Left colon (tissue), 2 donors: ENCODE data around the gene CNTN5. TPM values are rescaled to one million over a fixed set of nuclear protein-coding genes. Genes with fewer than 3 reads are reported as not detected.

Experiments
- ATAC-seq: fragments of 200-7000 bp; cut with Tn5 transposase; one replicate; pipeline ENCODE4 v1.9.1; 2020; ENCODE audit warnings: mild to moderate bottlenecking, moderate library complexity
- DNase-seq, 2 donors: peaks; one replicate each; pipeline ENCODE4 v3.0.0-alpha.2; 2020
- intact Hi-C, 2 donors: fragments of 100-400 bp; cut with DNase I in 1 of 2; cut with micrococcal nuclease in 1 of 2; formaldehyde crosslinking; loops; one replicate each; pipeline versions ENCODE4 v1.11.2 to v1.14.0; 2022; cut with DNase I, micrococcal nuclease
- total RNA-seq, 2 donors: library from RNA; stranded (reverse); fragmentation: NEBNext Ultra II Directional; extraction: Animal tissue kit (Norgen Biotek cat#: 25700); gene quantifications; one replicate each; pipeline ENCODE4 v1.2.1, GENCODE V29; 2021
- donor health status: DM: no; HTN: no; CAD: no.
- donor health status: DM: yes; HTN: yes; CAD: no.

The CNTN5 gene
- total RNA-seq, 2 donors from 2014 or later: not detected

DNA sequence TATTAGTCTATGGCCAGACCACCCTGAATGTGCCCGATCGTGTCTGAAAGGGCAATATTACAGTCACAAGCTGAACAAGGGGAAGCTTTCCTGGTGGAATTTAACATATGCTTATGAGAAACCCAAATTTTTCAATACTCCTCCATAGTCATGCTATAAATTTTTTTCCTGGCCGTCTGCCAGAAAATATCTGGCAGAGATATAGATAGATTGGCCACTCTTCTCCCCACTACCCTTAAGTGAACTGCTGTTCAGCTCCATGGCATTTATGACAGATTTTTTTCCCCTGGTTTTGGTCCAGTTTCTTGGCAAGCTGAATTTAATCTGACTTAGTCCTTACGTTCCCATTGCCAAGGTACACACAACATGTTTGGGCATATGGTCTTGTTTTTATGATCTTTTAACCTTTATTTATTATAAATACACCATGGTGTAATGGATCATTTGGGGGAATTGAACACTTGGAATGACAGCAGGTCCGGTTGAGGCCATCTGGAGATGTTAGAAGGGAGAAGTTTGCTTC, 328.5 kb downstream of the CNTN5 start:
- intact Hi-C loops: no loop called here
- ATAC-seq (no peak), DNase-seq (no peak)

DNA sequence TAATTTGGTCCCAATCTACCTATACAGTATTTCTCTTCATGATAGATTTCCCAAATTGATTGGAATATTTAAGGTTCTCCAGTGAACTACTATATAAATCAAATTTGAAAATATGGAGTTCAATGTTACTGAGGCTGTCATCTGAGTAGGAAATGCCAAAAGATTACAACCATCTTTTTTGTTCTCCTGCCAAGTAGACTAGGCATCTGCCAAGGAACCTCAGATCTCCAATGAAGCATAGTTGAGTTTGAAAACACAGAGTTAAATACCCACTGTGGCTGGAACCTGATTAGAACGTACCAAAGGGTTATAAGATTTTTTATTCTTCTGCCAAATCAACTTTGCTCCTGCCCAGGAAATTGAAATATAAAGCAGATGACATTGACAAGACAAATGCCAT, 330.9 kb downstream of the CNTN5 start:
- DNase-seq (no peak), ATAC-seq (no peak)
- intact Hi-C loops: no loop called here

DNA sequence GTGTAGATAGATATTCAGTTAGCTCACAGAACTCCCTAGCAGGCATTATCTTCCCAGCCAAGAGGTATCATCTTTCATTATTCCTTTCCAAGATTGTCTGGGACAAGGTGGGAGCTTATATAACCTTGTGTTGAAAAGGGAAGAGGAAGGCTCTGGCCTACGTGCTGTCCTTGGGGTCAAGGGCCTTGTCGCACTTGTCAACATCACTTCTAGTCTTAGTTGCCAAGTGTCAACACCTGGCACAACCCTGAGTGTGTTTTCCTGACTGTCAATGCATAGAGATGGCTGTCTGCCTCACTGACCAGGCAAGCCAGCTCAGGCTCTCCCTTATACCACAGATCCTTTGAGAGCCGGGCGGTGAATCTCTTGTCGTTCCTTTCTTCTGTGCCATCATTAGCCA, 331.9 kb downstream of the CNTN5 start:
- ATAC-seq (no peak), DNase-seq (no peak)
- intact Hi-C loops: no loop called here

- DNase-seq (no peak), ATAC-seq (no peak)
- intact Hi-C loops: no loop called here
Observed at GRCh38 chr11:99366546-99366945, 345.8 kb downstream of the CNTN5 start.

- DNase-seq (no peak), ATAC-seq (no peak)
- intact Hi-C loops: no loop called here
Observed at GRCh38 chr11:99368583-99368982, 347.8 kb downstream of the CNTN5 start.

GRCh38 chr11:99370549-99371216, 349.9 kb downstream of the CNTN5 start:
- ATAC-seq: no peak
- intact Hi-C loops: no loop called here
- no peak for DNase-seq

DNA sequence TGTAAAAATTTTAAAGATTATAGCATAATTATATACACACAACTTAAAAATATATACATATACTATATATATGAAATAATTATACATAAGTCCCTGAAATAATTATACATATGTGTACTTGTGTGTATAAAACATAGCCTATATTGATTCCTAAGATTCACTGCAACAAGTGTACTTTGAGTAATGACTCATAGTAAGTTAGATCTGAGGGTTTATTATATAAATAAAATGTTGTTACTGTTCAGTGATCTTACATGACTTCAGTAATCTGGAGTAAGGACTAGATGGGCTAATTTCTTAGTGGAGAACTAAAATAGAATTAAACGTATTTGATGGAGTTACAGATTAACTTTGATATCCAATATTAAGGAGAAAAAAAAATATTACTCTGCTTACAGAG, 350.5 kb downstream of the CNTN5 start:
- DNase-seq (no peak), ATAC-seq (no peak)
- intact Hi-C loops: no loop called here

DNA sequence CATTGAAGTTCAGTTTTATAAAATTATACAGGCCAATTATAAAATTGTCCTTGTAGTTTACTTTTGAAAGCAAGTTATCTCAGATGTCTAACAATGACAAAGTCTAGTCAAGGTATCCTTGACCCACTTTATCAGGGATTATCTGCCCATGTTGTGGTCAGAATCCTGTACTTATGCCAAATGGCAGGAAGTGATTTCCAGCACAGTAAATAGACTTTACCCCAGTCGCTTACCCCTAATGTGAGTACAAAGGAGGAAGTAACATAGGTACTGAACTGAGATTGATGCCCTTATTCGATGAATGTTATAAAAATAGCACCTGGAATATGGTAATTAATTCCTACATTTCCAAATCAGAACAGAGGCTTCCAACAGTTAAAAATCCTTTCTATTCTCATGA, 355.7 kb downstream of the CNTN5 start:
- DNase-seq: no peak
- ATAC-seq: no peak
- intact Hi-C loops: no loop called here

DNA sequence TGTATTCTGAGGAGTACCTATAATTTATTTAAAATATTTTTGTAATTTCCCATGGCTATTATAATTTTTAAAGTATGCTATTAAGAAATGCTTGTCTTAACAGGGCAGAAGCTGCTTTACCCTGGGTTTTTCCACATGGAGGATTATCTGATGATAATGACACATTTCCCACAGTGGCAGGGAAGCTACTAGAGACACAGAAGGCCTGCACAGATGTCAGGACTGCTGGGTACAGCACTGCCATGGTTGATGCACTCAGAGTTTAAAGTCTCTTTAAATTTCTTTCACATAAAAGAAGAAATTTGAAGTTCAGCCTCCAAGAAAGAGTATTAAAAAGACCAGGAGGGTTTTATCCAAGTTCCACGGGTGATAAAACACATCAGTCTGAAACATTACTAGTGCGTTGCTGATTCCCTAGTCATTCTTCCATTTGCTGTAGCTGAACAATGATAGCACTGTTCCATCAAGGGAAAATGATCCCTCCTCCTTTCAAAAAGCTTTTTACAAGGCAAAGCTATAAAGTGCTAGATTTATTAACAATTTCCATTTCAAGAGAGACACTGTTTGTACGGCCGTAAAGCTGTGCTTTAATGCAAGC, 363.0 kb downstream of the CNTN5 start:
- no peak for DNase-seq
- intact Hi-C loops: no loop called here
- no peak for ATAC-seq

DNA sequence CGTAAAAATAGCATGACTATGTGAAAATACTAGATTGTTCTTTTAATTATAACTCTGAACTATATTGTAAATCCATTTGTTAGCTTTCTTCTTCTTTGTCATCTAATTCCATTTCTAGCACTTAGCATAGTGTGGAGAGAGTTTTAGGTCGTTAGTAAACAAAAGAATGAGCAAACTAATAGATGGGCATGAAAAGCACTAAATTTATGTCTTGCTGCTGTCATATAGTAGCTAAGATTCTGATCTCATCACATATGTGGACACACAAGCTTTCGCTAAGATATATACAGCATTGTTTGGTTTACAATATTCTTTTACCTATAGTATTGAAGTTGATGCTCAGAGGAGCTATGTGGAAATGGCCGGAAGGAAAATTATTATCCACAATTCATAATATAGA, 370.5 kb downstream of the CNTN5 start:
- ATAC-seq: no peak
- DNase-seq: no peak
- intact Hi-C loops: no loop called here

- intact Hi-C loops: no loop called here
- ATAC-seq (no peak), DNase-seq (no peak)
Observed at GRCh38 chr11:99406345-99406744, 385.6 kb downstream of the CNTN5 start.

- intact Hi-C loops: no loop called here
- DNase-seq: no peak
- ATAC-seq: no peak
Observed at GRCh38 chr11:99410636-99411035, 389.9 kb downstream of the CNTN5 start.

DNA sequence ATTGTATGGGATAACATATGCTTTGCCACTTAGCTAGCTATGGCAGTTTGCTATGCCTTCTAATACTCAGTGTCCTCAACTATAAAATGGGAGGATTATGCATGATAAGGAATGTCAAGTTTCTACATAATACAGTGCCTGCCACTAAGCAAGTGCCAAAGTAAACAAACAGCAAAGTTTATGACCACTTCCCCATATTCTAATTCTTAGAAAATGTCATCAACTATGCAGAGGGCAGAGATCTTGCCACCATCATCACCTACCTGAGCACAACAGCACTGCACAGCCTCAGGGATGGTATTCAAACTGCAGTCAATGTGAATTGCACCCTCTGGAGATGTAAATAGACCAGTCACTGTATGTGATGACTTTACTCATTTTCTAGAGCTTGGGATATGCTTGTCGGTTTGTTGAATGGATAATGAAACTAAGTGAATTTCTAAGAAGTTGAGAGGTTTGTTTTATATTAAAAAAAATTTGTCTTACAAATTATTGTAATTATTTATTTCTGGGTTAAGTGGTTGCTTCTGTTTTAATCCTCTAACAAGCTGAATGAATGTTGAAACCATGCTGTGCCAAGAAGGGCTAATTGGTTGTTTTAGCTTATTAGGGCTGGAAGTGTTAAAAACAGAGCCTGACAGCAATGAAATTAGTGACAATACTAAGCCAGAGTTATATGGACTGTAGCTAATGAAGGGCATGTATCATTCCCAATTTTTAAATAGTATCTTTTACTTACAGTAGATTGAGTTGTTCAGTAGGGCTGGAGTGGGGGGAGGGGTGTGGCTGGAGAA, 398.4 kb downstream of the CNTN5 start:
- no peak for DNase-seq
- ATAC-seq: peak; percentile 54
- intact Hi-C loops: no loop called here

- intact Hi-C loops: no loop called here
- no peak for ATAC-seq
- no peak for DNase-seq
Observed at GRCh38 chr11:99419991-99420390, 399.2 kb downstream of the CNTN5 start.

DNA sequence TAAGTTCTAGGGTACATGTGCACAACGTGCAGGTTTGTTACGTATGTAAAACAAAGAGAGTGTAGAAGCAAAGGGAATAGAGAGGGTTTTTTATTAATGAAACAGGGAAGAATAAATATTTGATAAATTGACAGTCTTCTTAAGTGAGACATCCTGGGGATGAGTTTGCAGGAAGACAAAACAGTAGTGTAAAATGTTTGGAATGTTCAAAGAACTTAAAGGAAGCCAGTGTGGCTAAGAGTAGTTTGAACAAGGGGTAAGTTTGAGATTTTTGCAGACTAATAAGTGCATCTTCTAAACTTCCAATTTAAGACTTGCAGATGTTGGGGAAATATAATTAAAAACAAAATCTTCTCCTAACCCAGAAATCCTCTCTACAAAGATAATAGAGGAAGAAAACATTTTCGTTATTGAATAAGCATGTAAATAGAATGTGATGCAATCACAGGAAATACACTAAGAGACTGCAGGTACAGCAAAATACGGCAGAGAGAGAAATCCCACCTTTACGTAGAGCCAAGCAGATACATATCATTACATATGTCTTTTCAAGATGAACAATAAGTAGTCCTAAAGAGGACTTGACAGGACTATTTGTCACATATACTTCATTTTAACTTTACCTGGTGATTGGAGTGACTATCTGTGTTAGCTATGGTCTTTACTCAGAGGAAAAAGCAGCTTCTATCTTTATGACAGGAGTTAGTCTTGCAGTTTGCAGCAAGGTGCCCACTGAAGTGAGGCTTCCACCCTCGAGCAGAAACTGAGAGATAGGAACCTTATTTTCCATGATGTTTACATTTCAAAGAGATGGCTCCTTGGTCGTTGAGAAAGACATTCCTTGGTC, 402.1 kb downstream of the CNTN5 start:
- ATAC-seq (no peak), DNase-seq (no peak)
- intact Hi-C loops: no loop called here

DNA sequence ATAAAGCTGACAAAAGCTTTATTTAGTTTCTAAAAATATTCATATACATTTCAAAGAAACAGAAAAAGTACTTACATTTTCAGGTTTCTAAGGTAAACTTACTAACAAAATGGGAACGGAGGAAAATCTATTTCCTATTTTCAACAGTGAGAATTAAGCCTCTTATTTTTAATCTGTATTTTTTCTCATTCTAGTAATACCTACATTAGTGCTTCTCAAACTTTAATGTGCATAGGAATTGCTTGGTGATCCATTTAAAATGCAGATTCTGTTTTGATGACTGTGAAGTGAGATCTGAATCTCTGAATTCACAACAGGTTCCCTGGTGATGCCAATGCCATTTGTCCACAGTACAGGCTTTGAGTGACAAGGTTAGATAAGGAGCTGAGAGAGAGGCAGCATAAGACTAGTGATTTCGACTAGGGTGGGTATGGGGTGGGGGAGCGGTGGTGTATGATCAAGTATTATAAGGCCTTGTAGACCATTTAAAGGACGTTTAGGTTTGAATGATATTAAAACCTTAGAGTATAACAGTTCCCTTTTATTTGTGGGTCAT, 402.8 kb downstream of the CNTN5 start:
- no peak for DNase-seq
- intact Hi-C loops: no loop called here
- ATAC-seq: no peak

DNA sequence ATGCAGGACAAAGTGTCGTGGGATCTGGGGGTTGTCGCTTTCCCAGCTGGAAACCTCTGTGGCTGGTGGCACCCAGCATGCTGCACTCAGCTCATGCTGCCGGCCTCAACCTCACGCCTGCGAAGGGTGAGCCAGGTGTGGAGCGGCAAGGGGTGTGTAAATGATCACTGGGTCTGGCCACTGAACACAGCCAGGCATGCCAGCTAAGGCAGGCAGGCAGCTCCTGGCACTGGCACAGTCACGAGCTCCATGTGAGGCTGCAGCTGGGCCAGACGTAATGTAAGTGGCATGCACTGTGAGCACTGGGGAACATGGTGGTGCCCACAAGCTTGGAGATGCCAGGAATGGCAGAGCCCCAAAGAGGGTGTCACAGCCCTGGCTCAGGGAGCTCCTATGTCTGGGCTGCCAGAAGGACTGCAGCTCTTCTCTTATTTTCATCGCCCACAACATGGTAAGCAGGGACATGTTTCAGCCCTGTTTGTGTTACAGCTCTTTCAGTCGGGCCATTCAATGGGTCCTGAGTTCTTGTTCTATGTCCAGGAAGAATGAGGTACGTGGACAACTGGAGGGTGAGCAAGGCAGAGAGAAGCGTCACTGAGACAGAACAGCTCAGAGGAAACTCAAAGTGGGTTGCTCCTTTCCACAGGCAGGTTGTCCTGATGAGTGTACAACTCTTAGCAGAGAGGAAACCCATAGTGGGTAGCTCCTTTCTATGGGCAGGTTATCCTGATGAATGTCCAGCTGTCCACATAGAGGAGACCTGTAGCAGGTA, 403.8 kb downstream of the CNTN5 start:
- ATAC-seq: no peak

GRCh38 chr11:99425596-99425995, 404.8 kb downstream of the CNTN5 start:
- no peak for ATAC-seq
- intact Hi-C loops: no loop called here
- no peak for DNase-seq

More for the DNA sequence above, 403.8 kb downstream of the CNTN5 start:
- DNase-seq: no peak
- intact Hi-C loops: no loop called here
